Astrocyte (in vitro differentiated cells and primary cell): ENCODE measurements around the gene RAP1GAP.

Source experiments
- EZH2 ChIP-seq: IDR thresholded peaks from 2 replicates; pipeline ENCODE4 v1.6.1; 2012; ENCODE audit warnings: mild to moderate bottlenecking, low read length, inconsistent platforms; ENCODE audit not compliant: insufficient read depth
- TF ChIP-seq, protein P1 (sequence below): IDR thresholded peaks from 2 replicates; pipeline ENCODE4 v1.5.1; 2011; ENCODE audit warnings: low read depth, mild to moderate bottlenecking, inconsistent platforms, low read length, moderate library complexity; ENCODE audit not compliant: insufficient read depth

DNA sequence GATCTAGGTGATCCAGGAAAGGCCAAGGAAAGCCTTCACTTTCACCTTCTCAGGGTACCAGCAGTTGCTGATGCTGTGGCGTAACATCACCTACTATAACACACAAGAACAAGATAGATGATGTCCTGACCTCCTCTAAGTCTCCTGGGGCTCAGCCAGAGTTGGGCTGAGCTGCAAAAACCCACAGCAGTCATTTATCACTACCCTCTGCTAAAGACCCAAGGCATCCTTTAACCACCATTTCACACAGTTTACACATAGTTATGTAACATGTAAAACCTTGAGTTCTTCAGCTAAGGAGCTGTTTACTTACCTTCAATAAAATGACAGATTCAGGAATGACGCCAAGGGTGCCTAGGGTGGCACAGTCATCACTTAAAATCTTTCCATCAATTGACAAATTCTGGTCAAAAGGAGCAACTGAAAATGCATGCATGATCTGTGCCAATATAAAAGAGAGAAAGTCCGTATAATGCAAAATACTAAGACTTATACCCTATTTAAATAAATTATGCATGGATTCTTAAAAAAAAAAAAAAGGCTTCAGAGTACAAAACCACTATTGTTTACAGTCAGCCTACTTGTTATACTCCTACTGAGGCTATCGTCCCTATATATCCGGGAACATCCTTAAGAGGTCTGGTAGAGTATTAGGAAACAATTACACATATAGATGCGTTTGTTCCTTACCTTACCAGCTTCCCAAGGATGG is 20.7 kb upstream of the RAP1GAP start:
- TF ChIP-seq, protein P1, sequence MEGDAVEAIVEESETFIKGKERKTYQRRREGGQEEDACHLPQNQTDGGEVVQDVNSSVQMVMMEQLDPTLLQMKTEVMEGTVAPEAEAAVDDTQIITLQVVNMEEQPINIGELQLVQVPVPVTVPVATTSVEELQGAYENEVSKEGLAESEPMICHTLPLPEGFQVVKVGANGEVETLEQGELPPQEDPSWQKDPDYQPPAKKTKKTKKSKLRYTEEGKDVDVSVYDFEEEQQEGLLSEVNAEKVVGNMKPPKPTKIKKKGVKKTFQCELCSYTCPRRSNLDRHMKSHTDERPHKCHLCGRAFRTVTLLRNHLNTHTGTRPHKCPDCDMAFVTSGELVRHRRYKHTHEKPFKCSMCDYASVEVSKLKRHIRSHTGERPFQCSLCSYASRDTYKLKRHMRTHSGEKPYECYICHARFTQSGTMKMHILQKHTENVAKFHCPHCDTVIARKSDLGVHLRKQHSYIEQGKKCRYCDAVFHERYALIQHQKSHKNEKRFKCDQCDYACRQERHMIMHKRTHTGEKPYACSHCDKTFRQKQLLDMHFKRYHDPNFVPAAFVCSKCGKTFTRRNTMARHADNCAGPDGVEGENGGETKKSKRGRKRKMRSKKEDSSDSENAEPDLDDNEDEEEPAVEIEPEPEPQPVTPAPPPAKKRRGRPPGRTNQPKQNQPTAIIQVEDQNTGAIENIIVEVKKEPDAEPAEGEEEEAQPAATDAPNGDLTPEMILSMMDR, result no peak
- no peak for TF ChIP-seq EZH2
